Mesenchymal stem cell (in vitro differentiated cells and primary cell): ENCODE measurements around the gene PRPS2.

Experiments used
- DNase-seq: peaks from one replicate; pipeline ENCODE4 v3.0.0-alpha.2; 2013
- H2AFZ ChIP-seq: one replicate; pipeline ENCODE4 v1.6.1; 2013; ENCODE audit warnings: low read depth, mild to moderate bottlenecking, control low read depth, inconsistent platforms, low read length, moderate library complexity
- H2AK5ac ChIP-seq: 2 replicates; pipeline ENCODE4 v1.6.1; 2013; ENCODE audit warnings: low read length, moderate library complexity, mild to moderate bottlenecking, inconsistent platforms; ENCODE audit not compliant: severe bottlenecking
- H2BK120ac ChIP-seq: one replicate; pipeline ENCODE4 v1.6.1; 2013; ENCODE audit warnings: low read depth, mild to moderate bottlenecking, inconsistent platforms, low read length, moderate library complexity
- H2BK12ac ChIP-seq, 2 experiments: one replicate each; pipeline ENCODE4 v1.6.1; 2013; ENCODE audit warnings: inconsistent platforms in 2 of 2, low read length in 2 of 2, mild to moderate bottlenecking in 2 of 2, moderate library complexity in 2 of 2, control low read depth in 1 of 2
- H2BK15ac ChIP-seq: one replicate; pipeline ENCODE4 v1.6.1; 2013; ENCODE audit warnings: mild to moderate bottlenecking, low read depth, inconsistent platforms; ENCODE audit not compliant: poor library complexity, severe bottlenecking
- H2BK5ac ChIP-seq: 2 replicates; pipeline ENCODE4 v1.6.1; 2013; ENCODE audit warnings: low read depth, mild to moderate bottlenecking, low read length, control low read depth, inconsistent platforms; ENCODE audit not compliant: poor library complexity, severe bottlenecking
- H3K14ac ChIP-seq, 2 experiments: one replicate each; pipeline ENCODE4 v1.6.1; 2013; ENCODE audit warnings: inconsistent platforms in 2 of 2, low read length in 2 of 2, control low read depth in 1 of 2, mild to moderate bottlenecking in 1 of 2, moderate library complexity in 1 of 2
- H3K18ac ChIP-seq, 2 experiments: one replicate each; pipeline ENCODE4 v1.6.1; 2013; ENCODE audit warnings: inconsistent platforms in 2 of 2, low read length in 2 of 2, control low read depth in 1 of 2, low read depth in 1 of 2, mild to moderate bottlenecking in 1 of 2
- H3K23ac ChIP-seq, 2 experiments: one replicate each; pipeline ENCODE4 v1.6.1; 2013; ENCODE audit warnings: inconsistent platforms in 2 of 2, low read length in 2 of 2, mild to moderate bottlenecking in 2 of 2, moderate library complexity in 2 of 2, control low read depth in 1 of 2
- H3K27ac ChIP-seq: 2 replicates; pipeline ENCODE4 v1.5.1; 2013; ENCODE audit warnings: mild to moderate bottlenecking, moderate library complexity, low read length, control low read depth, inconsistent platforms; ENCODE audit not compliant: poor library complexity, severe bottlenecking
- H3K27me3 ChIP-seq, 2 experiments: 2 replicates each; pipeline versions ENCODE4 v1.6.1 to v1.7.0; 2013; ENCODE audit warnings: low read length in 2 of 2, mild to moderate bottlenecking in 2 of 2, moderate library complexity in 2 of 2, control low read depth in 1 of 2, inconsistent platforms in 1 of 2; ENCODE audit not compliant: control insufficient read depth in 1 of 2, insufficient read depth in 1 of 2
- H3K36me3 ChIP-seq, 2 experiments: 2 replicates each; pipeline versions ENCODE4 v1.6.1 to v1.7.0; 2013; ENCODE audit warnings: low read length in 2 of 2, control low read depth in 1 of 2, inconsistent platforms in 1 of 2, low read depth in 1 of 2, mild to moderate bottlenecking in 1 of 2; ENCODE audit not compliant: insufficient read depth in 2 of 2, control insufficient read depth in 1 of 2
- H3K4ac ChIP-seq, 2 experiments: one replicate each; pipeline ENCODE4 v1.6.1; 2013; ENCODE audit warnings: inconsistent platforms in 2 of 2, low read length in 2 of 2, mild to moderate bottlenecking in 2 of 2, moderate library complexity in 2 of 2, control low read depth in 1 of 2, low read depth in 1 of 2
- H3K4me1 ChIP-seq: 2 replicates; pipeline ENCODE4 v1.6.1; 2013; ENCODE audit warnings: low read depth, low read length, control low read depth; ENCODE audit not compliant: control insufficient read depth, insufficient read depth
- H3K4me2 ChIP-seq: 2 replicates; pipeline ENCODE4 v1.6.1; 2013; ENCODE audit warnings: low read length, mild to moderate bottlenecking, inconsistent platforms; ENCODE audit not compliant: poor library complexity, severe bottlenecking
- H3K4me3 ChIP-seq, 2 experiments: 2 replicates each; pipeline versions ENCODE4 v1.5.1 to v1.7.0; 2013; ENCODE audit warnings: low read length in 2 of 2, mild to moderate bottlenecking in 2 of 2, control low read depth in 1 of 2, low read depth in 1 of 2; ENCODE audit not compliant: insufficient read depth in 1 of 2
- H3K79me1 ChIP-seq: replicated peaks from 2 replicates; pipeline ENCODE4 v1.6.1; 2013; ENCODE audit warnings: mild to moderate bottlenecking, control low read depth, low read length, inconsistent platforms; ENCODE audit not compliant: poor library complexity, severe bottlenecking
- H3K9ac ChIP-seq: 2 replicates; pipeline ENCODE4 v1.7.0; 2013; ENCODE audit warnings: mild to moderate bottlenecking, low read length, moderate library complexity
- H3K9me3 ChIP-seq: 2 replicates; pipeline ENCODE4 v1.7.0; 2013; ENCODE audit warnings: mild to moderate bottlenecking, low read length; ENCODE audit not compliant: control insufficient read depth
- H4K8ac ChIP-seq: one replicate; pipeline ENCODE4 v1.6.1; 2013; ENCODE audit warnings: inconsistent platforms, mild to moderate bottlenecking, low read length, moderate library complexity
- H4K91ac ChIP-seq: one replicate; pipeline ENCODE4 v1.6.1; 2013; ENCODE audit warnings: mild to moderate bottlenecking, low read length, inconsistent platforms
- WGBS: methylation state at CpG from one replicate; pipeline ENCODE4 v1.1.7; 2013; ENCODE audit warnings: mixed read lengths; 5-methylcytosine and 5-hydroxymethylcytosine counted together

PRPS2 gene

DNA sequence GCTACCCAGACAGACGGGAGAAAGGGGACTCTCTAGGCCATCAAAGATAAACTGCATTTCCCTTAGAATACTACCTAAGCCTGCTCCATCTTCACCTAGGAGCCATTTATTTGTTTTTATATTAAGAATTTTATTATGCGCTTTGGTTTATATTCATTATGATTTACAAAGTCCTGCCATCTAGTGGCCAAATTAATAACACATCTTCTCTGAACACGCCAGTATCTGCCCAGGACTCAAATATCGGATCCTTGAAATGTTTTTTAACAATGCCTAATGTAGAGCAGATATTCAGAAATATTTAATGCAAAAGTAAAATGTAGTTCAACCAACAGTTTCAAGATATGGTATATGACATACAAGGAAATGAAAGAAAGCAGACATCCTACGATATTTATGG is 20.8 kb upstream of the PRPS2 start:
- no peaks in the 10 kb centered on the region for H3K79me1 ChIP-seq
- no peak overlapping the region for H3K4me2 ChIP-seq
- no peak overlapping the region for H4K8ac ChIP-seq
- H3K27ac ChIP-seq = no peak overlapping the region
- H3K27me3 ChIP-seq = peaks cover 0 to 7% of the 10 kb centered on the region in 2 experiments
- no peak overlapping the region for H2BK120ac ChIP-seq
- H3K9me3 ChIP-seq = no peaks in the 10 kb centered on the region
- H2BK12ac ChIP-seq = no peak overlapping the region
- H3K23ac ChIP-seq = no peak overlapping the region
- peaks cover 2% of the 10 kb centered on the region for H3K4me1 ChIP-seq
- H2AK5ac ChIP-seq = no peak overlapping the region
- no peak overlapping the region for H4K91ac ChIP-seq
- no peak overlapping the region for H3K4me3 ChIP-seq
- H3K4ac ChIP-seq = no peak overlapping the region
- no peak overlapping the region for H3K18ac ChIP-seq
- H3K36me3 ChIP-seq = no peaks in the 10 kb centered on the region
- DNase-seq = peak; percentile 14
- H2BK15ac ChIP-seq = no peak overlapping the region
- no CpG with 5 or more reads among the region's 5 CpGs for WGBS
- no peak overlapping the region for H3K9ac ChIP-seq
- no peak overlapping the region for H2BK5ac ChIP-seq
- H3K14ac ChIP-seq = no peak overlapping the region
- H2AFZ ChIP-seq = no peak overlapping the region

DNA sequence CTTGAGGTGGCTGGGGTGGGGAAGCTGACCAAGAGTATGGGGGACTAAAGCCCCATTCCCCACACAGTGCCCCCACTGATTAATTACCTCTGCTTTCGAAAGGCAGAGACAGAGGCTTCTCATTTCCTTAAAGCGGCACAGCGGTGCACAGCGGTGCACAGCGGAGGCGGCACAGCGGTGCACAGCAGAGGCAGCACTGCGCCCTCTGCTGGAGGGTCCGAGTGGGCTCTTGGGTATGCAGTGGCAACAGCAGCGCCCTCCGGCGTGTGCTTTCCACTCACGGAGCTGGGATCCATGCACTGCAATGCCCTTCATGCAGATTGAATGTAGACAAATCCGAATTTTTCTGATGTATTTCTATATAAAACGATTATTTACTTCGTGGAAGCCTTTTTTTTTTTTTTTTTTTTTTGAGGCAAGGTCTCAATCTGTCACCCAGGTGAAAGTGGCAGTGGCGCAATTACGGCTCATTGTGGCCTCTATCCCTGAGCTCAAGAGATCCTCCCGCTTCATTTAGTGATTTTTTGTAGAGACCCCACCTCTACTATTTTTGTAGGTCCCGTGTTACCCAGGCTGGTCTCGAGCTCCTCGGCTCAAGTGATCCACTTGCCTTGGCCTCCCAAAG is 19.7 kb upstream of the PRPS2 start:
- no peak overlapping the region for H2BK120ac ChIP-seq
- H3K4ac ChIP-seq = no peak overlapping the region
- no peak overlapping the region for H2BK5ac ChIP-seq
- H3K4me1 ChIP-seq = peaks cover 2% of the 10 kb centered on the region
- H3K14ac ChIP-seq = no peak overlapping the region
- H2BK12ac ChIP-seq = no peak overlapping the region
- no peak overlapping the region for H2AK5ac ChIP-seq
- no peak overlapping the region for H2BK15ac ChIP-seq
- no peak overlapping the region for H4K91ac ChIP-seq
- H3K18ac ChIP-seq = no peak overlapping the region
- H3K4me3 ChIP-seq = no peak overlapping the region
- H3K79me1 ChIP-seq = no peaks in the 10 kb centered on the region
- no peaks in the 10 kb centered on the region for H3K9me3 ChIP-seq
- WGBS = 37% methylated on average over 17 of the region's 22 CpGs
- H3K27me3 ChIP-seq = peaks cover 0 to 12% of the 10 kb centered on the region in 2 experiments
- no peak overlapping the region for H3K9ac ChIP-seq
- no peak overlapping the region for H3K23ac ChIP-seq
- no peak overlapping the region for H3K4me2 ChIP-seq
- DNase-seq = peak; percentile 39
- H3K27ac ChIP-seq = no peak overlapping the region
- no peak overlapping the region for H2AFZ ChIP-seq
- H4K8ac ChIP-seq = no peak overlapping the region
- H3K36me3 ChIP-seq = no peaks in the 10 kb centered on the region

DNA sequence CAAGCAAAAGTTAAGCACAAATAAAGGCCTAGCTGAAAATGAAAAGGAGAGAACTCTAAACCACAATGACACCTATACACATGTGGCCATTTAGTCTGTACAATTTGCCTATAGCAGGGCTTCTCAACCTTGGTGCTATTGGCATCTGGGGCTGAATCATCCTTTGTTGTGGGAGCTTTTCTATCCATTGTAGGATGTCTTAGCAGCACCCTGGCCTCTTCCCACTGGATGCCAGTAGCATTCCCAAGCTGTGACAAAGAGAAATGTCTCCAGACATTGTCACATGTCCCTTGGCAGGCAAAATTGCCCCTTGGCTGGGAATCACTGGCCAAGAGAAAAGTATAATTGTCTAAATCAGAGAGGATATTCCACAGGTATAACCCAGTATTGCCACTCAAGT is 13.5 kb upstream of the PRPS2 start:
- no peaks in the 10 kb centered on the region for H3K36me3 ChIP-seq
- H2BK120ac ChIP-seq = no peak overlapping the region
- H3K79me1 ChIP-seq = no peaks in the 10 kb centered on the region
- H2AK5ac ChIP-seq = no peak overlapping the region
- no peak overlapping the region for H3K14ac ChIP-seq
- H3K23ac ChIP-seq = no peak overlapping the region
- no peak for DNase-seq
- H3K27me3 ChIP-seq = peaks cover 0 to 12% of the 10 kb centered on the region in 2 experiments
- H4K91ac ChIP-seq = no peak overlapping the region
- H3K4ac ChIP-seq = no peak overlapping the region
- H3K27ac ChIP-seq = no peak overlapping the region
- no peak overlapping the region for H2AFZ ChIP-seq
- H4K8ac ChIP-seq = no peak overlapping the region
- H3K4me1 ChIP-seq = no peaks in the 10 kb centered on the region
- no peak overlapping the region for H3K4me2 ChIP-seq
- no peak overlapping the region for H2BK15ac ChIP-seq
- H2BK12ac ChIP-seq = no peak overlapping the region
- no peak overlapping the region for H3K9ac ChIP-seq
- H3K9me3 ChIP-seq = no peaks in the 10 kb centered on the region
- H3K18ac ChIP-seq = no peak overlapping the region
- H2BK5ac ChIP-seq = no peak overlapping the region
- no peak overlapping the region for H3K4me3 ChIP-seq

DNA sequence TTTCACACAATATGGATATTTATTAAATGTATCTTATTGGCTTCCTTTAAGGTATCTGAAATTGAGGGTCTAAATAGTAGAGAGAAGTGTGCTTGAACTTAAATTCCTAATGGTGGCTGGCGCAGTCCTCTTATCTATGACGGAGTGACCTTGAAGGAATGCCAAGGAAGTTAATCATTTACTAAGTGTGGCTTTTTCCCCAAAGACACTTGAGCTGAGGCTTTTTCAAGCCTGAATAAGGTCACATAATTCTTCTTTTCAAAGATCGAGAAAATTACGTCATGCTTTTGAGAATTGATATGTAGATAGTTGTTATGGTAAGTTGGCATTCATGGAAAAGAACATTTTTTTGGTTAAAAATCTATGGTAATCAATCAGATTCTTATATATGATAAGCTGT is 11.7 kb upstream of the PRPS2 start:
- H3K27me3 ChIP-seq = peaks cover 0 to 5% of the 10 kb centered on the region in 2 experiments
- H3K9me3 ChIP-seq = no peaks in the 10 kb centered on the region
- WGBS = 71% methylated on average over 2 of the region's 4 CpGs
- no peak overlapping the region for H2BK12ac ChIP-seq
- H4K91ac ChIP-seq = no peak overlapping the region
- no peak overlapping the region for H3K23ac ChIP-seq
- DNase-seq = peak; percentile 4
- H2BK5ac ChIP-seq = no peak overlapping the region
- no peak overlapping the region for H2BK120ac ChIP-seq
- H2AFZ ChIP-seq = no peak overlapping the region
- H2BK15ac ChIP-seq = no peak overlapping the region
- no peak overlapping the region for H3K18ac ChIP-seq
- H3K27ac ChIP-seq = no peak overlapping the region
- H3K9ac ChIP-seq = no peak overlapping the region
- no peak overlapping the region for H3K4me2 ChIP-seq
- H2AK5ac ChIP-seq = no peak overlapping the region
- H3K36me3 ChIP-seq = no peaks in the 10 kb centered on the region
- no peaks in the 10 kb centered on the region for H3K79me1 ChIP-seq
- H3K4ac ChIP-seq = no peak overlapping the region
- H3K4me1 ChIP-seq = no peaks in the 10 kb centered on the region
- H4K8ac ChIP-seq = no peak overlapping the region
- H3K4me3 ChIP-seq = no peak overlapping the region
- H3K14ac ChIP-seq = no peak overlapping the region
